ENCODE measurements around the gene KAZALD1.

The KAZALD1 gene

GRCh38 chr10:101095550-101096213 lies 33.9 kb downstream of the KAZALD1 start:
- DNase-seq = peak; percentile 86 to 87

- DNase-seq = no peak
Measured at GRCh38 chr10:101096378-101096777, 34.6 kb downstream of the KAZALD1 start.

GRCh38 chr10:101097881-101098280 lies 36.1 kb downstream of the KAZALD1 start:
- DNase-seq = no peak

- no peak for DNase-seq
Measured at GRCh38 chr10:101099901-101100300, 38.1 kb downstream of the KAZALD1 start.

GRCh38 chr10:101101372-101101881 lies 39.6 kb downstream of the KAZALD1 start:
- DNase-seq = no peak

GRCh38 chr10:101103430-101103829 lies 41.6 kb downstream of the KAZALD1 start:
- DNase-seq = no peak

DNA sequence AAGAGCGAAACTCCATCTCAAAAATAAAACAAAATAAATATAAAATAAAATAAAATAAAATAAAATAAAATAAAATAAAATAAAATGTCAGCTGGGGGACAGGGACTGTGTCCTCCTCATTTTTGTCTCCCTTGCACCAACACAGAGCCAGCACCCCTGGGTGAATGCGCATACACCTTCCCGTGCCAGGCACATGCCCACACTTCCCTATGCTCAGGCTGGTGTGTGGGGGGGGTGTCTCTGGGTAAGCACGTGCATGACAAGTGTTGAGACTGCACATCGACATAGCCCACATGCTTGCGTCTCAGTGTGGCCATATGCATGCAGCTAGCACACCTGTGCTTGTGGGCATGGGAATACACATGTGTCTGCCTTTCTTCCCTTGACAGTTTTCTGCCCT lies 44.6 kb downstream of the KAZALD1 start:
- no peak for DNase-seq

- no peak for DNase-seq
Measured at GRCh38 chr10:101107771-101108170, 46.0 kb downstream of the KAZALD1 start.

GRCh38 chr10:101110856-101111523 lies 49.2 kb downstream of the KAZALD1 start:
- DNase-seq = no peak

DNA sequence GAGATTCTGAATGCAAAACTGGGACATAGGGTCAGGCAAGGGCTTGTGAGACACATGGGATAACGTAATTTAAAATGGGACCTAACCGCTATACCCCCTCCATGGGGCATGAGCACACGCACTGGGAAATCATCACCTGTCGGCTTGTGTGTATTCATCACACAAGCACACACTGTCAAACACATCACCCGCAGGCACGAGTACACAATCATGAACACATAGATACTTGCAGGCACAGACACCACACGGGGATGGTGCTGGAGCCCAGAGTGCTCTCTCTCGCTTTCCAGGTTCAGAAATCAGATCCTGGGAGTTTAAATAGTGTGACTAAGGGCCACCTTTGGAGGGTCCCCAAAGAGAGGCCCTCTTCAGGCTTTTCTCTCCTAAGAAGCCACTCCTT lies 49.8 kb downstream of the KAZALD1 start:
- no peak for DNase-seq

DNA sequence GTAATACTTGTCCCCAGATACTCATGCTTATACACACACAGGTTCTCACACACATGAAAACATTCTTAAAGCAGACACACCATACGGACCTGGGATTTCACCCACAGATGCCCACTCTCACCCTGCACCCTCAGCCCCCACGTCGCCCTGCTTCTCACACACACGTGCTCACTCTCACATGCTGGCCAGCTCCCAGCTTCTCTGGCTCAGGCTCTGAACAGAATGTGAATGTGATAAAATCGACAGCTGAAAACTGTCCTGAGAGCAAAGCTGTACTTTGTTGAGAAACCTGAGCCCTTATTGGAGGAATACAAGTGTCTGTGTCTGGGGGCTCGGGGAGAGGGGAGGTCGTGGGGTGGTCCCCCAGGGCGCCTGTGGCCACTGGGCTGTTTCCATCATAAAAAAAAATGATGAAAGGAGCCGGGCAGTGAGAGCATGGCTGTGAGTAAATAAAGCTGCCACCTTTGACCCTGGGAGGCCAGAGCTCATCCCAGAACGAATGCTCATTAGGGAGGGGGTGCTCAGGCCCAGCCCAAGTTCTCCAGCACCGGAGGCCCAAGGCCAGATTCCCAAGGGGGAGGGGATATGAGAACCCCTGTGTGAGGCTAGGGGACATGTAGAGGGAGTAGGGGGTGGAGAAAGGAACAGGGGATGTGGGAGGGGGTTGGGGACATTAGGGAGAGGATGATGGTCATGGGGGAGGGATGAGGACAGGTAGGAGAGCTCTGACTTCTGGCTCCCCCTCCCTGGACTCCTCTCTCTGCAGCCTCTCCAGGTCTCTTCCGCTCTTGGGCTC lies 51.2 kb downstream of the KAZALD1 start:
- DNase-seq = no peak

DNA sequence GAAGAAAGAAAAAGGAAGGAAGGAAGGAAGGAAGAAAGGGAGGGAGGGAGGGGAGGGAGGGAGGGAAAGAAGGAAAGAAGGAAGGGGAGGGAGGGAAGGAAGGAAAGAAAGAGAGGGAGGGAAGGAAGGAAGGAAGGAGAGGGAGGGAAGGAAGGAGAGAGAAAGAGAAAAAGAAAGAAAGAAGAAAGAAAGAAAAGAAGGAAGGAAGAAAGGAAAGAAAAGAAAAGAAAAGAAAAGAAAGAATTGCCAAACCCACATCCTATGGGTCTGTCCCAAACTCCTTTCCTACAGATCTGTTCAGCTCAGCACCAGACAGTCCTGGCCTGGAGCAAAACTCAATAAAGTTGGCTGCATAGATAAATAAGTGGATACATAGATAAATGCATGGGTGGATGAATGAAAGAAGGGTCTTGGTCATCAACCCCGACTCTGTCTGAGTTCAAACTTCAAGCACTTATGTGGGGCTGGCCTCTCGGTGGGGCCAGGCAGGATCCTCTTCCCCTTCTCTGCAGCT lies 52.2 kb downstream of the KAZALD1 start:
- DNase-seq = no peak

GRCh38 chr10:101114646-101115045 lies 52.9 kb downstream of the KAZALD1 start:
- DNase-seq = no peak

Measured in activated T-cell treated with anti-CD3 and anti-CD28 coated beads, Interleukin-2, amount 50 U/mL, for 48 hours (primary cell).